Cardiac muscle cell (in vitro differentiated cells and primary cell): ENCODE results near the gene JPT2. TPM values are rescaled to one million over a fixed set of nuclear protein-coding genes. Genes with fewer than 3 reads are reported as not detected.
"Not testable (repeated sequence)": the region's sequence is repeated elsewhere in the genome, so short reads cannot be mapped to it uniquely, and the experiment has no call there.

Experiments used
- DNase-seq, 2 donors: peaks; one replicate each; pipeline versions ENCODE4 v3.0.0 to v3.0.0-alpha.2; 2010 to 2017; ENCODE audit warnings: low read depth in 1 of 2, low spot score in 1 of 2
- H3K27ac ChIP-seq: fragments of 200-600 bp; sonication (generic); 2 replicates; pipeline ENCODE4 v1.5.1; 2016
- H3K27me3 ChIP-seq: fragments of 200-600 bp; sonication (generic); 2 replicates; pipeline ENCODE4 v1.6.0; 2016; ENCODE audit warnings: control low read depth
- H3K36me3 ChIP-seq: fragments of 200-600 bp; sonication (generic); 2 replicates; pipeline ENCODE4 v1.5.1; 2016; ENCODE audit warnings: control low read depth
- H3K4me1 ChIP-seq: fragments of 200-600 bp; sonication (generic); 2 replicates; pipeline ENCODE4 v1.8.1; 2017; ENCODE audit warnings: low read depth, mild to moderate bottlenecking, mixed run types
- H3K4me3 ChIP-seq: fragments of 200-600 bp; sonication (generic); 2 replicates; pipeline ENCODE4 v1.5.1; 2016; ENCODE audit warnings: mild to moderate bottlenecking
- H3K9me3 ChIP-seq: fragments of 200-600 bp; sonication (generic); 2 replicates; pipeline ENCODE4 v1.5.1; 2017; ENCODE audit warnings: low read depth, mild to moderate bottlenecking, control low read depth
- CTCF ChIP-seq: IDR thresholded peaks from 2 replicates; pipeline ENCODE4 v1.5.1; 2012; ENCODE audit warnings: low read depth, mild to moderate bottlenecking, low read length
- polyA plus RNA-seq: library from polyadenylated mRNA; unstranded; fragments of >200 nt; fragmentation: Nextera tagmentation; extraction: Ambion mirVana; gene quantifications from 2 replicates; pipeline ENCODE4 v1.2.1, GENCODE V29; 2016
- total RNA-seq: library from RNA; depleted of rRNA; stranded (reverse); fragments of >200 nt; gene quantifications from 2 replicates; pipeline ENCODE4 v1.2.3, GENCODE V29; 2016

The JPT2 gene
- total and polyA plus RNA-seq, 2 experiments from 2014 or later = 10.0 to 34.5 TPM

- no peak overlapping the region for H3K27ac ChIP-seq
- H3K4me1 ChIP-seq = peaks cover 21% of the 10 kb centered on the region
- H3K4me3 ChIP-seq = no peak overlapping the region
- no peak for DNase-seq
- no peaks in the 10 kb centered on the region for H3K9me3 ChIP-seq
- TF ChIP-seq CTCF = no peak
- H3K27me3 ChIP-seq = no peaks in the 10 kb centered on the region
- H3K36me3 ChIP-seq = no peaks in the 10 kb centered on the region
Observed at GRCh38 chr16:1713331-1713730, 35.3 kb downstream of the JPT2 start.

- DNase-seq = no peak
- Histone ChIP-seq H3K4me3 (no peak overlapping the region), H3K36me3 (no peaks in the 10 kb centered on the region), H3K27me3 (no peaks in the 10 kb centered on the region), H3K9me3 (no peaks in the 10 kb centered on the region), H3K4me1 (peaks cover 15% of the 10 kb centered on the region), H3K27ac (no peak overlapping the region)
- no peak for TF ChIP-seq CTCF
Observed at GRCh38 chr16:1713933-1714332, 35.9 kb downstream of the JPT2 start.

GRCh38 chr16:1715220-1715619 lies 37.1 kb downstream of the JPT2 start:
- Histone ChIP-seq H3K27me3 (no peaks in the 10 kb centered on the region), H3K36me3 (no peaks in the 10 kb centered on the region), H3K27ac (no peak overlapping the region), H3K9me3 (no peaks in the 10 kb centered on the region), H3K4me3 (no peak overlapping the region), H3K4me1 (peaks cover 7% of the 10 kb centered on the region)
- no peak for TF ChIP-seq CTCF
- no peak for DNase-seq

GRCh38 chr16:1718236-1718635 lies 40.2 kb downstream of the JPT2 start:
- not testable (repeated sequence) for H3K36me3 ChIP-seq, H3K9me3 ChIP-seq, H3K27me3 ChIP-seq, H3K4me3 ChIP-seq, H3K4me1 ChIP-seq, DNase-seq, H3K27ac ChIP-seq

- DNase-seq, H3K4me1 ChIP-seq, H3K9me3 ChIP-seq, H3K36me3 ChIP-seq, H3K27me3 ChIP-seq, H3K4me3 ChIP-seq: not testable (repeated sequence)
- peak overlapping the region; percentile 61 for H3K27ac ChIP-seq
Observed at GRCh38 chr16:1719559-1720229, 41.6 kb downstream of the JPT2 start.

GRCh38 chr16:1721372-1721771 lies 43.3 kb downstream of the JPT2 start:
- H3K4me1 ChIP-seq = no peaks in the 10 kb centered on the region
- peaks cover 6% of the 10 kb centered on the region for H3K36me3 ChIP-seq
- H3K27me3 ChIP-seq = no peaks in the 10 kb centered on the region
- no peaks in the 10 kb centered on the region for H3K9me3 ChIP-seq
- no peak overlapping the region for H3K4me3 ChIP-seq
- TF ChIP-seq CTCF = no peak
- no peak overlapping the region for H3K27ac ChIP-seq
- DNase-seq = no peak
